ENCODE data around the gene PDE1A. TPM values are rescaled to one million over a fixed set of nuclear protein-coding genes. Genes with fewer than 3 reads are reported as not detected.

PDE1A gene
- total RNA-seq, 3 donors from 2014 or later (not counting 1 experiment from before 2014, with no cell fraction given) = not detected

DNA sequence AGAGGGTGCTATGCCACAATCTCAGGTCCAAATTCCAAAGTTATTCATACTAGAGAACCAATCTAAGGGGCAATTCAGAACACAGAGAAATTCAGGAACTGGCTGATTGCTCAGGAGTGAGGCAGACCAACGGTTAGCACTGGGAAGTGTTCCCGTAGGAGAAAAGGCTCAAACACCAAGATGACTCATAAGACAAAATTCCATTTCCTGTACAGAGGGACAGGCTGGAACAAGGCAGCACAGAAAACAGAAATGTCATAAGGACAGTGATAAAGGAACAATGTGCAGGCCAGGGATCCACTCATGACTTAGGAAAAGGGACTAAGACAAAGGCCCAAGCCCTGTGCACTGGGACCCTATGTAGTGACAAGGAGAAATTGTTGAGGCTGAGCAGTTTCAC, 54.2 kb downstream of the PDE1A start:
- Mint-ChIP-seq H3K4me1 (no peaks in the 10 kb centered on the region), H3K36me3 (no peaks in the 10 kb centered on the region), H3K4me3 (no peak overlapping the region), H3K27ac (no peak overlapping the region), H3K27me3 (ENCODE audit: low read depth in 2 of 2) (no peaks in the 10 kb centered on the region), H3K9me3 (peaks cover 14 to 23% of the 10 kb centered on the region in 2 donors)
- no peak for ATAC-seq
- 85% methylated on average over 2 of the region's 2 CpGs for WGBS (ENCODE audit: insufficient coverage)
- no peak overlapping the region for H3K27ac ChIP-seq (ENCODE audit: low read length)
- no peaks in the 10 kb centered on the region for H3K27me3 ChIP-seq (ENCODE audit: control insufficient read depth, insufficient read depth, low read length)
- no peak overlapping the region for H3K4me3 ChIP-seq (ENCODE audit: low read length)
- intact Hi-C loops (cut with micrococcal nuclease) = no loop called here
- DNase-seq = no peak
- H3K9me3 ChIP-seq (ENCODE audit: control insufficient read depth, insufficient read depth, low read length) = peaks cover 8% of the 10 kb centered on the region
- TF ChIP-seq, protein P1, sequence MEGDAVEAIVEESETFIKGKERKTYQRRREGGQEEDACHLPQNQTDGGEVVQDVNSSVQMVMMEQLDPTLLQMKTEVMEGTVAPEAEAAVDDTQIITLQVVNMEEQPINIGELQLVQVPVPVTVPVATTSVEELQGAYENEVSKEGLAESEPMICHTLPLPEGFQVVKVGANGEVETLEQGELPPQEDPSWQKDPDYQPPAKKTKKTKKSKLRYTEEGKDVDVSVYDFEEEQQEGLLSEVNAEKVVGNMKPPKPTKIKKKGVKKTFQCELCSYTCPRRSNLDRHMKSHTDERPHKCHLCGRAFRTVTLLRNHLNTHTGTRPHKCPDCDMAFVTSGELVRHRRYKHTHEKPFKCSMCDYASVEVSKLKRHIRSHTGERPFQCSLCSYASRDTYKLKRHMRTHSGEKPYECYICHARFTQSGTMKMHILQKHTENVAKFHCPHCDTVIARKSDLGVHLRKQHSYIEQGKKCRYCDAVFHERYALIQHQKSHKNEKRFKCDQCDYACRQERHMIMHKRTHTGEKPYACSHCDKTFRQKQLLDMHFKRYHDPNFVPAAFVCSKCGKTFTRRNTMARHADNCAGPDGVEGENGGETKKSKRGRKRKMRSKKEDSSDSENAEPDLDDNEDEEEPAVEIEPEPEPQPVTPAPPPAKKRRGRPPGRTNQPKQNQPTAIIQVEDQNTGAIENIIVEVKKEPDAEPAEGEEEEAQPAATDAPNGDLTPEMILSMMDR (IDR thresholded peaks at IDR 0.05) = no peak
- H3K4me1 ChIP-seq (ENCODE audit: control insufficient read depth, insufficient read depth, low read length) = no peaks in the 10 kb centered on the region
- H3K36me3 ChIP-seq (ENCODE audit: control insufficient read depth, insufficient read depth, low read length) = no peaks in the 10 kb centered on the region

DNA sequence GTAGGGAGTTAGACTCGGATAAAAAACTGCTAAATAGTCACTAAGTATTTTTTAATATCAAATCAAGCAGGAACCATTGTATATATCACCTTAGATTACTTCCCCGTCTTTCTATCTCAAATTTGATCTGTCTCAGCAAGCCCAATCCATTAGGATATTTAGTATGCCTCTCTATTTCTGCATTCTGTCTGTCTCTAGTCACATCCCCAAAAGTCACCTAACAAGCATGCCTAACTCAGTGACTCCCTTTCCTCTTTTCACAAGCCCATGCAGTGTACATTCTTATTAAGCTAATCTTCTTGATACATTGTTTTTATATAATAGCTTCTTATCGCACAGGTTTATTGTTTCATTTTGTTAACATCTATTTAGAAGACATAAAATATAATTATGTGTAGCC, 57.8 kb downstream of the PDE1A start:
- Mint-ChIP-seq H3K36me3 (no peaks in the 10 kb centered on the region), H3K27ac (no peak overlapping the region), H3K4me1 (no peaks in the 10 kb centered on the region), H3K9me3 (peaks cover 13 to 16% of the 10 kb centered on the region in 2 donors), H3K4me3 (no peak overlapping the region), H3K27me3 (ENCODE audit: low read depth in 2 of 2) (no peaks in the 10 kb centered on the region)
- intact Hi-C loops (cut with micrococcal nuclease) = no loop called here
- H3K27ac ChIP-seq (ENCODE audit: low read length) = no peak overlapping the region
- DNase-seq = no peak
- peaks cover 2% of the 10 kb centered on the region for H3K9me3 ChIP-seq (ENCODE audit: control insufficient read depth, insufficient read depth, low read length)
- no peaks in the 10 kb centered on the region for H3K4me1 ChIP-seq (ENCODE audit: control insufficient read depth, insufficient read depth, low read length)
- 63% methylated on average over 1 of the region's 3 CpGs for WGBS (ENCODE audit: insufficient coverage)
- TF ChIP-seq, protein P1 (IDR thresholded peaks at IDR 0.05) = no peak
- ATAC-seq = no peak
- H3K27me3 ChIP-seq (ENCODE audit: control insufficient read depth, insufficient read depth, low read length) = no peaks in the 10 kb centered on the region
- no peak overlapping the region for H3K4me3 ChIP-seq (ENCODE audit: low read length)
- H3K36me3 ChIP-seq (ENCODE audit: control insufficient read depth, insufficient read depth, low read length) = no peaks in the 10 kb centered on the region

DNA sequence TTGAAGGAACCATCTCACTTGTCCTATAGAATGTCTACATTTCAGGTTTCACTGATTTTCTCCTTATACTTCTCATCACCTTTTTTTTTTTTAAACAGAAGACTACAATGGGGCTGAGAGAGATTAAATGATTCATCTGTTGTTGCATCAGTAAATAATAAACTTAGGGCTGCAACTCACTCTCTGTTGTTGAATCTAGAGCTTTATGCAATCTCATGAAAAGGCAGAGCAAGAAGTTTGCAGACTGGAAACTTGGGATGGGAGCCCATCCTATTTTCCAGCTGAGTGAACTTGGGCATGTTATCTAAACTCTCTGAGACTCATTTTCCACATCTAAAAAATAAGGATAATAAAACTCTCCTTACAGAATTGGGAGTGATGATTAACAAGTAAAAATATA, 58.4 kb downstream of the PDE1A start:
- no peak for DNase-seq
- H3K9me3 Mint-ChIP-seq = peaks cover 13% of the 10 kb centered on the region in 2 donors
- intact Hi-C loops (cut with micrococcal nuclease) = no loop called here
- H3K4me1 Mint-ChIP-seq = no peaks in the 10 kb centered on the region
- peaks cover 2% of the 10 kb centered on the region for H3K9me3 ChIP-seq (ENCODE audit: control insufficient read depth, insufficient read depth, low read length)
- H3K27me3 Mint-ChIP-seq (ENCODE audit: low read depth in 2 of 2) = no peaks in the 10 kb centered on the region
- TF ChIP-seq, protein P1 (IDR thresholded peaks at IDR 0.05) = no peak
- H3K4me1 ChIP-seq (ENCODE audit: control insufficient read depth, insufficient read depth, low read length) = no peaks in the 10 kb centered on the region
- H3K27me3 ChIP-seq (ENCODE audit: control insufficient read depth, insufficient read depth, low read length) = no peaks in the 10 kb centered on the region
- H3K36me3 Mint-ChIP-seq = no peaks in the 10 kb centered on the region
- no peaks in the 10 kb centered on the region for H3K36me3 ChIP-seq (ENCODE audit: control insufficient read depth, insufficient read depth, low read length)
- no peak overlapping the region for H3K4me3 ChIP-seq (ENCODE audit: low read length)
- H3K4me3 Mint-ChIP-seq = no peak overlapping the region
- no peak for ATAC-seq
- H3K27ac ChIP-seq (ENCODE audit: low read length) = no peak overlapping the region
- no peak overlapping the region for H3K27ac Mint-ChIP-seq

DNA sequence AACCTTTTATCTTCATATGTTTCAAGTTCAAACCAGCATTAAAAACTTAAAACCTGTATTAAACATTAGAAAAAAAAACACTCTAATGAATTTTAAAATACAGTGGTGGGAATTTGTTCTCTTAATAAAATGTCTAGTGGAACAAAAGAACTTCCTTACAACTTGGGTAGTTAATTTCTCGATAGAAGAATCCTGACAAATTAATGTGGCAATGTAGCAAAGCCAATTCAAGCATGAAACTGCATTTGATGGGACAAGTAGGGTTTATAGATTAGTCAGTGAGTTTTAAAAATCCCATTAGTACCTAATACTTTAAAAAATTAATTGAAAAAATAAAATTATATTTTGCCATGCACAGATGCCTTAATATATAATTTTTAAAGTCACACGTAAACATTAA, 59.4 kb downstream of the PDE1A start:
- TF ChIP-seq, protein P1 (IDR thresholded peaks at IDR 0.05) = no peak
- Mint-ChIP-seq H3K4me3 (no peak overlapping the region), H3K4me1 (no peaks in the 10 kb centered on the region), H3K36me3 (no peaks in the 10 kb centered on the region), H3K27me3 (ENCODE audit: low read depth in 2 of 2) (no peaks in the 10 kb centered on the region), H3K27ac (no peak overlapping the region), H3K9me3 (peaks cover 13 to 16% of the 10 kb centered on the region in 2 donors)
- intact Hi-C loops (cut with micrococcal nuclease) = no loop called here
- ATAC-seq (no peak), DNase-seq (no peak)
- Histone ChIP-seq H3K4me1 (ENCODE audit: control insufficient read depth, insufficient read depth, low read length) (no peaks in the 10 kb centered on the region), H3K27ac (ENCODE audit: low read length) (no peak overlapping the region), H3K36me3 (ENCODE audit: control insufficient read depth, insufficient read depth, low read length) (no peaks in the 10 kb centered on the region), H3K27me3 (ENCODE audit: control insufficient read depth, insufficient read depth, low read length) (no peaks in the 10 kb centered on the region), H3K4me3 (ENCODE audit: low read length) (no peak overlapping the region), H3K9me3 (ENCODE audit: control insufficient read depth, insufficient read depth, low read length) (no peaks in the 10 kb centered on the region)
- WGBS (ENCODE audit: insufficient coverage) = no CpG with 5 or more reads among the region's 2 CpGs

All from natural killer cell (primary cell).